IMR-90 (cell line): ENCODE results near the gene RXFP2. TPM values are rescaled to one million over a fixed set of nuclear protein-coding genes. Genes with fewer than 3 reads are reported as not detected.

Experiments
- ATAC-seq: fragments of 200-7000 bp; cut with Tn5 transposase; 2 replicates; pipeline ENCODE4 v1.9.1; 2020; ENCODE audit warnings: low read depth, mild to moderate bottlenecking, moderate library complexity
- BruUV-seq: library from RNA; stranded (reverse); fragments of 400-500 nt; replicated peaks from 2 replicates; lab custom pipeline; 2021; lab: Mats Ljungman, UMichigan
- CTCF ChIA-PET: fragments of 300-600 bp; formaldehyde crosslinking; extraction: SDS; loops from one replicate; lab custom pipeline; 2021; ENCODE audit warnings: antibody characterized with exemption; lab: Yijun Ruan, JAX
- POLR2A ChIA-PET: fragments of 300-600 bp; sonication (Branson Sonifier 250); formaldehyde crosslinking; loops from one replicate; lab custom pipeline; 2022; ENCODE audit warnings: antibody characterized with exemption; ENCODE audit not compliant: unreplicated experiment; lab: Charles Lee
- DNase-seq: peaks from one replicate; pipeline ENCODE4 v3.0.0; 2013
- H2AFZ ChIP-seq: replicated peaks from 2 replicates; pipeline ENCODE3; 2013; ENCODE audit warnings: low read length, mild to moderate bottlenecking; ENCODE audit not compliant: poor library complexity
- H2AK5ac ChIP-seq: 2 replicates; pipeline ENCODE4 v1.6.1; 2013; ENCODE audit warnings: low read depth, low read length, inconsistent platforms
- H2AK9ac ChIP-seq: replicated peaks from 2 replicates; pipeline ENCODE3; 2013; ENCODE audit warnings: mild to moderate bottlenecking, low read depth, low read length, moderate library complexity; ENCODE audit not compliant: poor library complexity
- H2BK120ac ChIP-seq: 2 replicates; pipeline ENCODE4 v1.6.1; 2013; ENCODE audit warnings: low read depth, low read length, inconsistent platforms
- H2BK15ac ChIP-seq: 3 replicates; pipeline ENCODE4 v1.6.1; 2013; ENCODE audit warnings: low read depth, low read length, inconsistent platforms
- H2BK20ac ChIP-seq: 2 replicates; pipeline ENCODE4 v1.6.1; 2013; ENCODE audit warnings: low read depth, mild to moderate bottlenecking, inconsistent platforms, low read length, moderate library complexity
- H2BK5ac ChIP-seq: 2 replicates; pipeline ENCODE4 v1.6.1; 2013; ENCODE audit warnings: mild to moderate bottlenecking, low read depth, low read length, inconsistent platforms; ENCODE audit not compliant: poor library complexity, severe bottlenecking
- H3K14ac ChIP-seq: replicated peaks from 2 replicates; pipeline ENCODE4 v1.6.1; 2013; ENCODE audit warnings: low read depth, low read length, inconsistent platforms
- H3K18ac ChIP-seq: 2 replicates; pipeline ENCODE4 v1.6.1; 2013; ENCODE audit warnings: low read depth, low read length, control low read depth
- H3K23ac ChIP-seq: 2 replicates; pipeline ENCODE4 v1.6.1; 2013; ENCODE audit warnings: low read depth, low read length, inconsistent platforms
- H3K27ac ChIP-seq: 2 replicates; pipeline ENCODE4 v1.5.1; 2013; ENCODE audit warnings: mild to moderate bottlenecking, control low read depth, low read length; ENCODE audit not compliant: insufficient read depth
- H3K27me3 ChIP-seq: 2 replicates; pipeline ENCODE4 v1.6.1; 2013; ENCODE audit warnings: low read length; ENCODE audit not compliant: control insufficient read depth, insufficient read depth
- H3K36me3 ChIP-seq: 2 replicates; pipeline ENCODE4 v1.6.1; 2013; ENCODE audit warnings: low read length, mixed read lengths; ENCODE audit not compliant: control insufficient read depth, insufficient read depth
- H3K4ac ChIP-seq: 2 replicates; pipeline ENCODE4 v1.6.1; 2013; ENCODE audit warnings: low read depth, low read length, inconsistent platforms
- H3K4me1 ChIP-seq: 2 replicates; pipeline ENCODE4 v1.6.1; 2013; ENCODE audit warnings: low read length, mixed read lengths; ENCODE audit not compliant: control insufficient read depth, insufficient read depth
- H3K4me2 ChIP-seq: 2 replicates; pipeline ENCODE4 v1.6.1; 2013; ENCODE audit warnings: low read depth, mild to moderate bottlenecking, control low read depth, low read length, moderate library complexity
- H3K4me3 ChIP-seq: 2 replicates; pipeline ENCODE4 v1.5.1; 2013; ENCODE audit warnings: low read depth, mild to moderate bottlenecking, control low read depth, low read length, moderate library complexity; ENCODE audit not compliant: insufficient read depth
- H3K56ac ChIP-seq: 2 replicates; pipeline ENCODE4 v1.6.1; 2013; ENCODE audit warnings: low read length, inconsistent platforms; ENCODE audit not compliant: insufficient read depth; ENCODE audit errors: extremely low read depth
- H3K79me1 ChIP-seq, 2 experiments: 2 replicates each; pipeline ENCODE4 v1.6.1; 2013; ENCODE audit warnings: low read length in 2 of 2, inconsistent platforms in 1 of 2, low read depth in 1 of 2
- H3K9ac ChIP-seq: 2 replicates; pipeline ENCODE4 v1.6.1; 2013; ENCODE audit warnings: low read depth, low read length, control low read depth
- H3K9me1 ChIP-seq: 2 replicates; pipeline ENCODE4 v1.6.1; 2013; ENCODE audit warnings: low read length, inconsistent platforms; ENCODE audit not compliant: insufficient read depth
- H3K9me3 ChIP-seq: 2 replicates; pipeline ENCODE4 v1.6.1; 2013; ENCODE audit warnings: low read length; ENCODE audit not compliant: control insufficient read depth, insufficient read depth
- H4K20me1 ChIP-seq: 2 replicates; pipeline ENCODE4 v1.6.1; 2013; ENCODE audit warnings: low read length, inconsistent platforms; ENCODE audit not compliant: insufficient read depth
- H4K5ac ChIP-seq: 2 replicates; pipeline ENCODE4 v1.6.1; 2013; ENCODE audit warnings: mild to moderate bottlenecking, low read depth, low read length, control low read depth
- H4K8ac ChIP-seq, 2 experiments: 2 replicates each; pipeline ENCODE4 v1.6.1; 2013; ENCODE audit warnings: low read depth in 2 of 2, low read length in 2 of 2, control low read depth in 1 of 2, inconsistent platforms in 1 of 2
- H4K91ac ChIP-seq: 2 replicates; pipeline ENCODE4 v1.6.1; 2013; ENCODE audit warnings: low read depth, low read length, inconsistent platforms; ENCODE audit not compliant: insufficient read depth
- BHLHE40 ChIP-seq: fragments of 150-350 bp; IDR thresholded peaks from 2 replicates; pipeline ENCODE4 v1.6.1; 2016; ENCODE audit warnings: mild to moderate bottlenecking, low read depth, low read length
- CEBPB ChIP-seq: IDR thresholded peaks from 2 replicates; pipeline ENCODE4 v1.6.1; 2012; ENCODE audit warnings: low read depth, low read length, improper control_type of control experiment
- CHD1 ChIP-seq: IDR thresholded peaks from 2 replicates; pipeline ENCODE4 v1.6.1; 2012; ENCODE audit warnings: low read depth, low read length, improper control_type of control experiment
- CTCF ChIP-seq: conservative IDR thresholded peaks from 2 replicates; pipeline ENCODE4 v1.5.1; 2012; ENCODE audit warnings: mild to moderate bottlenecking, low read depth, low read length, improper control_type of control experiment
- ELK1 ChIP-seq: fragments of 150-350 bp; IDR thresholded peaks from 2 replicates; pipeline ENCODE4 v1.6.1; 2016; ENCODE audit warnings: low read depth, mild to moderate bottlenecking, low read length, moderate library complexity, borderline replicate concordance
- MAFK ChIP-seq: IDR thresholded peaks from 2 replicates; pipeline ENCODE4 v1.6.1; 2012; ENCODE audit warnings: low read depth, low read length, improper control_type of control experiment
- MAZ ChIP-seq: IDR thresholded peaks from 2 replicates; pipeline ENCODE4 v1.6.1; 2012; ENCODE audit warnings: low read depth, mild to moderate bottlenecking, low read length, improper control_type of control experiment, moderate library complexity, borderline replicate concordance
- MXI1 ChIP-seq: IDR thresholded peaks from 2 replicates; pipeline ENCODE4 v1.6.1; 2012; ENCODE audit warnings: low read depth, mild to moderate bottlenecking, low read length, moderate library complexity, borderline replicate concordance
- NFE2L2 ChIP-seq: fragments of 150-350 bp; IDR thresholded peaks from 2 replicates; pipeline ENCODE4 v1.6.1; 2016; ENCODE audit warnings: low read depth, mild to moderate bottlenecking, low read length
- POLR2A ChIP-seq: IDR thresholded peaks from 2 replicates; pipeline ENCODE4 v1.6.1; 2012; ENCODE audit warnings: mild to moderate bottlenecking, low read depth, low read length
- RCOR1 ChIP-seq: IDR thresholded peaks from 2 replicates; pipeline ENCODE4 v1.6.1; 2012; ENCODE audit warnings: mild to moderate bottlenecking, low read length, improper control_type of control experiment; ENCODE audit not compliant: insufficient replicate concordance
- RFX5 ChIP-seq: IDR thresholded peaks from 2 replicates; pipeline ENCODE4 v1.8.0; 2012; ENCODE audit warnings: low read depth, mild to moderate bottlenecking, low read length, moderate library complexity
- SMC3 ChIP-seq: fragments of 150-350 bp; IDR thresholded peaks from 2 replicates; pipeline ENCODE4 v1.6.1; 2016; ENCODE audit warnings: low read depth, mild to moderate bottlenecking, antibody characterized with exemption, low read length, moderate library complexity
- USF2 ChIP-seq: fragments of 150-350 bp; IDR thresholded peaks from 2 replicates; pipeline ENCODE4 v1.6.1; 2017; ENCODE audit warnings: mild to moderate bottlenecking, antibody characterized with exemption, low read length, low read depth
- WGBS, 2 experiments: methylation state at CpG; one replicate each; pipeline versions ENCODE4 v1.1.5 to v1.1.7; 2013; ENCODE audit warnings: missing lambda C conversion rate in 2 of 2; ENCODE audit not compliant: insufficient read length in 1 of 2; ENCODE audit errors: extremely low coverage in 2 of 2; 5-methylcytosine and 5-hydroxymethylcytosine counted together
- dilution Hi-C: fragments of 300-500 bp; cut with HindIII; formaldehyde crosslinking; loops from one replicate; pipeline ENCODE4 v1.14.3; 2018; ENCODE audit warnings: low sequenced_read_pairs; ENCODE audit not compliant: unreplicated experiment
- in situ Hi-C: fragments of 300-500 bp; cut with MboI; formaldehyde crosslinking; loops from 3 replicates; pipeline ENCODE4 v1.14.3; 2019; ENCODE audit warnings: low sequenced_read_pairs, inconsistent platforms, mixed read lengths
- intact Hi-C: fragments of 100-400 bp; cut with micrococcal nuclease; formaldehyde crosslinking; loops from 2 replicates; pipeline ENCODE4 v1.10.0; 2022
- polyA plus RNA-seq, 3 experiments: library from polyadenylated mRNA; depleted of rRNA; stranded (reverse); fragments of >200 nt; gene quantifications; 2 replicates each; pipeline ENCODE4 v1.2.3, GENCODE V29; 2012; ENCODE audit warnings: low replicate concordance in 1 of 3
- total RNA-seq: library from RNA; depleted of rRNA; stranded (reverse); fragments of >200 nt; gene quantifications from 2 replicates; pipeline ENCODE4 v1.2.3, GENCODE V29; 2012

RXFP2 gene
- total and polyA plus RNA-seq, 2 of the 4 experiments (the other 2 are of a cell fraction), result not detected

- H4K8ac ChIP-seq, result no peak overlapping the region
- DNase-seq (no peak), ATAC-seq (no peak)
- H2BK20ac ChIP-seq, result no peak overlapping the region
- ChIA-PET POLR2A (no interaction called here), CTCF (interaction anchor here (0.8 kb wide), 1 partner anchor 15 kb away, joined by 3 read pairs; no protein-coding TSS in a partner anchor)
- H2AFZ ChIP-seq, result no peak overlapping the region
- H3K4me1 ChIP-seq, result no peaks in the 10 kb centered on the region
- dilution Hi-C loops (no loop called here), intact Hi-C loops (no loop called here), in situ Hi-C loops (no loop called here)
- no peak overlapping the region for H4K5ac ChIP-seq
- no peaks in the 10 kb centered on the region for H3K36me3 ChIP-seq
- no peaks in the 10 kb centered on the region for H4K20me1 ChIP-seq
- no peak overlapping the region for H2BK15ac ChIP-seq
- no peak overlapping the region for H3K56ac ChIP-seq
- no peak overlapping the region for H4K91ac ChIP-seq
- no peaks in the 10 kb centered on the region for H3K9me1 ChIP-seq
- no peak overlapping the region for H2BK5ac ChIP-seq
- no peak overlapping the region for H2AK5ac ChIP-seq
- no peak overlapping the region for H3K18ac ChIP-seq
- TF ChIP-seq CTCF (no peak), MAFK (no peak), RCOR1 (no peak), MXI1 (no peak), MAZ (no peak), NFE2L2 (no peak), POLR2A (no peak), BHLHE40 (no peak), RFX5 (no peak), USF2 (no peak), CHD1 (no peak), CEBPB (no peak), ELK1 (no peak), SMC3 (no peak)
- H2AK9ac ChIP-seq, result no peak overlapping the region
- no peak overlapping the region for H3K14ac ChIP-seq
- no TSS peak for BruUV-seq
- no peak overlapping the region for H3K4me3 ChIP-seq
- no peak overlapping the region for H3K23ac ChIP-seq
- H3K9me3 ChIP-seq, result no peaks in the 10 kb centered on the region
- no peak overlapping the region for H3K27ac ChIP-seq
- H3K79me1 ChIP-seq, result no peaks in the 10 kb centered on the region
- no peak overlapping the region for H3K4ac ChIP-seq
- no peak overlapping the region for H3K9ac ChIP-seq
- no CpG with 5 or more reads among the region's 1 CpG for WGBS, 2 experiments
- peaks cover 3% of the 10 kb centered on the region; the same call in 1 of the 2 replicates for H3K27me3 ChIP-seq
- no peak overlapping the region for H3K4me2 ChIP-seq
- no peak overlapping the region for H2BK120ac ChIP-seq
These were observed 42.0 kb upstream of the RXFP2 start for GRCh38 chr13:31697290-31697689.
